HepG2 (cell line): ENCODE data around the gene CNPPD1. TPM values are rescaled to one million over a fixed set of nuclear protein-coding genes. Genes with fewer than 3 reads are reported as not detected.

Source experiments
- ARNT ChIP-seq: fragments of 450-650 bp; IDR thresholded peaks from 2 replicates; pipeline ENCODE4 v1.6.1; 2017
- BCL3 ChIP-seq: sonication (generic); formaldehyde crosslinking; IDR thresholded peaks from 2 replicates; pipeline ENCODE4 v1.5.1; 2020; ENCODE audit warnings: mild to moderate bottlenecking, missing genetic modification reagents, moderate library complexity
- CC2D1A ChIP-seq: sonication (generic); formaldehyde crosslinking; IDR thresholded peaks from 2 replicates; pipeline ENCODE4 v1.8.1; 2023; ENCODE audit warnings: mild to moderate bottlenecking, missing genetic modification reagents
- CREBL2 ChIP-seq: sonication (generic); formaldehyde crosslinking; IDR thresholded peaks from 2 replicates; pipeline ENCODE4 v1.8.1; 2023; ENCODE audit warnings: missing genetic modification reagents, mild to moderate bottlenecking, borderline replicate concordance
- ELF1 ChIP-seq: sonication (generic); formaldehyde crosslinking; IDR thresholded peaks from 2 replicates; pipeline ENCODE4 v1.4.0; 2020; ENCODE audit warnings: missing genetic modification reagents
- HMGXB4 ChIP-seq, 2 experiments: sonication (generic) in 1 of 2; formaldehyde crosslinking in 1 of 2; IDR thresholded peaks; 2 replicates each; pipeline versions ENCODE4 v1.4.0 to v1.6.1; 2018 to 2020; ENCODE audit warnings: missing genetic modification reagents in 2 of 2, borderline replicate concordance in 1 of 2, low read depth in 1 of 2, mild to moderate bottlenecking in 1 of 2, missing biosample characterization in 1 of 2
- KDM1A ChIP-seq: IDR thresholded peaks from 2 replicates; pipeline ENCODE4 v1.6.1; 2016; ENCODE audit warnings: missing compliant biosample characterization
- MXD4 ChIP-seq: IDR thresholded peaks from 2 replicates; pipeline ENCODE4 v1.6.1; 2016; ENCODE audit warnings: mild to moderate bottlenecking, missing biosample characterization, missing genetic modification reagents
- NPAS2 ChIP-seq: sonication (generic); formaldehyde crosslinking; IDR thresholded peaks from 2 replicates; pipeline ENCODE4 v1.8.0; 2022; ENCODE audit warnings: mild to moderate bottlenecking, missing genetic modification reagents, borderline replicate concordance
- ZBTB25 ChIP-seq: IDR thresholded peaks from 2 replicates; pipeline ENCODE4 v1.6.1; 2018; ENCODE audit warnings: missing genetic modification reagents
- ZBTB26 ChIP-seq: IDR thresholded peaks from 2 replicates; pipeline ENCODE4 v1.6.1; 2016; ENCODE audit warnings: missing compliant biosample characterization, missing genetic modification reagents, borderline replicate concordance
- ZFP36 ChIP-seq: fragments of 150-350 bp; IDR thresholded peaks from 2 replicates; pipeline ENCODE4 v1.6.1; 2018; ENCODE audit warnings: borderline replicate concordance, low read length, low read depth; ENCODE audit not compliant: partially characterized antibody
- ZGPAT ChIP-seq: IDR thresholded peaks from 2 replicates; pipeline ENCODE4 v1.6.1; 2016; ENCODE audit warnings: mild to moderate bottlenecking
- ZNF124 ChIP-seq: sonication (generic); formaldehyde crosslinking; IDR thresholded peaks from 2 replicates; pipeline ENCODE4 v1.4.0; 2020; ENCODE audit warnings: missing genetic modification reagents
- ZNF138 ChIP-seq: sonication (generic); formaldehyde crosslinking; IDR thresholded peaks from 2 replicates; pipeline ENCODE4 v1.5.0; 2020; ENCODE audit warnings: mild to moderate bottlenecking, low read depth, missing genetic modification reagents
- ZNF207 ChIP-seq: fragments of 450-650 bp; IDR thresholded peaks from 2 replicates; pipeline ENCODE4 v1.6.1; 2016; ENCODE audit warnings: antibody characterized with exemption, borderline replicate concordance
- ZNF292 ChIP-seq: sonication (generic); formaldehyde crosslinking; IDR thresholded peaks from 2 replicates; pipeline ENCODE4 v1.8.1; 2022; ENCODE audit warnings: mild to moderate bottlenecking, low read depth, missing genetic modification reagents, borderline replicate concordance
- polyA plus RNA-seq, 8 experiments: library from polyadenylated mRNA; depleted of rRNA in 3 of 8; stranded (reverse) in 7 of 8; unstranded in 1 of 8; fragments of >200 nt; fragmentation: Illumina TruSeq in 4 of 8; extraction: Trizol in 4 of 8; gene quantifications; 2 replicates each; pipeline versions ENCODE4 v1.2.1 to v1.2.3, GENCODE V29; 2011 to 2016; ENCODE audit warnings: low read depth in 4 of 8, missing spikeins in 1 of 8, mixed read lengths in 1 of 8; ENCODE audit not compliant: insufficient read depth in 1 of 8
- total RNA-seq, 5 experiments: library from RNA; depleted of rRNA; stranded (reverse); fragments of >200 nt; fragmentation: Illumina TruSeq; extraction: Trizol; gene quantifications; 2 replicates each; pipeline ENCODE4 v1.2.3, GENCODE V29; 2016; ENCODE audit warnings: low read depth in 1 of 5

CNPPD1 gene
- total and polyA plus RNA-seq, 2 of the 13 experiments (the other 11 are each of a cell fraction or from before 2014, with no cell fraction given) = 35.5 to 49.4 TPM

- TF ChIP-seq ZGPAT (CRISPR knock-in tag) (peak; percentile 56), ZNF207 (no peak), NPAS2 (CRISPR knock-in tag) (no peak), ZNF138 (no peak), HMGXB4 (CRISPR knock-in tag; IDR thresholded peaks at IDR 0.05; ENCODE audit: borderline replicate concordance in 1 of 2, low read depth in 1 of 2) (peak; percentile 22 to 61; a peak in 2 of 4 replicates), CREBL2 (CRISPR knock-in tag) (0 out of 2 replicates have a peak, but pooled peaks have one; percentile 40), ZBTB25 (CRISPR knock-in tag) (peak; percentile 75; the same call in 1 of the 2 replicates), ZBTB26 (CRISPR knock-in tag) (no peak; the same call in 1 of the 2 replicates), ARNT (no peak), MXD4 (no peak; the same call in 1 of the 2 replicates), ZNF124 (peak; percentile 60; the same call in 1 of the 2 replicates), ZFP36 (no peak), ZNF292 (CRISPR knock-in tag) (0 out of 2 replicates have a peak, but pooled peaks have one; percentile 26), KDM1A (CRISPR knock-in tag) (0 out of 2 replicates have a peak, but pooled peaks have one; percentile 19), CC2D1A (CRISPR knock-in tag) (0 out of 2 replicates have a peak, but pooled peaks have one; percentile 23), BCL3 (peak; percentile 37), ELF1 (peak; percentile 31)
Measured at GRCh38 chr2:219207884-219208740, 31.4 kb upstream of the CNPPD1 start (continued).
